Stromal cell of bone marrow (primary cell): ENCODE results near the gene INSM1.
"Not testable (repeated sequence)": the region's sequence is repeated elsewhere in the genome, so short reads cannot be mapped to it uniquely, and the experiment has no call there.

Source experiments
- DNase-seq: peaks from one replicate; pipeline ENCODE4 v3.0.0-alpha.2; 2012; ENCODE audit warnings: low read depth

The INSM1 gene

GRCh38 chr20:20367575-20368417 is at the start of gene INSM1:
INSM1 (plus strand) TSS chr20:20368104; CDS start chr20:20368268, 164 bp downstream.
- no peak for DNase-seq

- no peak for DNase-seq
These were observed 49.3 kb upstream of the INSM1 start for GRCh38 chr20:20318365-20319161.

- DNase-seq, result no peak
These were observed 46.8 kb upstream of the INSM1 start for GRCh38 chr20:20321134-20321533.

GRCh38 chr20:20321917-20322316 is 46.0 kb upstream of the INSM1 start:
- no peak for DNase-seq

- no peak for DNase-seq
These were observed 45.0 kb upstream of the INSM1 start for GRCh38 chr20:20322912-20323311.

GRCh38 chr20:20327746-20328145 is 40.2 kb upstream of the INSM1 start:
- DNase-seq, result no peak

GRCh38 chr20:20329564-20329963 is 38.3 kb upstream of the INSM1 start:
- DNase-seq, result no peak

- no peak for DNase-seq
These were observed 36.7 kb upstream of the INSM1 start for GRCh38 chr20:20331156-20331555.

- DNase-seq, result no peak
These were observed 36.1 kb upstream of the INSM1 start for GRCh38 chr20:20331817-20332216.

- DNase-seq, result no peak
These were observed 34.0 kb upstream of the INSM1 start for GRCh38 chr20:20333866-20334265.

GRCh38 chr20:20334489-20334888 is 33.4 kb upstream of the INSM1 start:
- DNase-seq, result no peak

- DNase-seq, result no peak
These were observed 29.7 kb upstream of the INSM1 start for GRCh38 chr20:20338133-20338730.

GRCh38 chr20:20340443-20340842 is 27.5 kb upstream of the INSM1 start:
- no peak for DNase-seq

- no peak for DNase-seq
These were observed 26.5 kb upstream of the INSM1 start for GRCh38 chr20:20341371-20341770.

GRCh38 chr20:20342066-20342465 is 25.8 kb upstream of the INSM1 start:
- no peak for DNase-seq

GRCh38 chr20:20343932-20344331 is 24.0 kb upstream of the INSM1 start:
- no peak for DNase-seq

- DNase-seq, result no peak
These were observed 23.4 kb upstream of the INSM1 start for GRCh38 chr20:20344476-20344875.

GRCh38 chr20:20353576-20353975 is 14.3 kb upstream of the INSM1 start:
- no peak for DNase-seq

GRCh38 chr20:20355503-20355902 is 12.4 kb upstream of the INSM1 start:
- DNase-seq, result not testable (repeated sequence)

GRCh38 chr20:20358801-20359200 is 9.1 kb upstream of the INSM1 start:
- no peak for DNase-seq

- DNase-seq, result no peak
These were observed 8.3 kb upstream of the INSM1 start for GRCh38 chr20:20359628-20360027.

GRCh38 chr20:20360464-20360863 is 7.4 kb upstream of the INSM1 start:
- DNase-seq, result peak; percentile 59
